GM21825 (cell line): ENCODE results near the gene MT1B.
A peak's percentile ranks its signal among the peaks of the same experiment; 100 is the strongest.
"Not testable (repeated sequence)": the region's sequence is repeated elsewhere in the genome, so short reads cannot be mapped to it uniquely, and the experiment has no call there.

ENCODE experiments used
- ATAC-seq: cut with Tn5 transposase; IDR thresholded peaks from one replicate; pipeline ENCODE4 v1.9.1; 2021; ENCODE audit warnings: mild to moderate bottlenecking, moderate library complexity; ENCODE audit not compliant: unreplicated experiment

Gene MT1B

DNA sequence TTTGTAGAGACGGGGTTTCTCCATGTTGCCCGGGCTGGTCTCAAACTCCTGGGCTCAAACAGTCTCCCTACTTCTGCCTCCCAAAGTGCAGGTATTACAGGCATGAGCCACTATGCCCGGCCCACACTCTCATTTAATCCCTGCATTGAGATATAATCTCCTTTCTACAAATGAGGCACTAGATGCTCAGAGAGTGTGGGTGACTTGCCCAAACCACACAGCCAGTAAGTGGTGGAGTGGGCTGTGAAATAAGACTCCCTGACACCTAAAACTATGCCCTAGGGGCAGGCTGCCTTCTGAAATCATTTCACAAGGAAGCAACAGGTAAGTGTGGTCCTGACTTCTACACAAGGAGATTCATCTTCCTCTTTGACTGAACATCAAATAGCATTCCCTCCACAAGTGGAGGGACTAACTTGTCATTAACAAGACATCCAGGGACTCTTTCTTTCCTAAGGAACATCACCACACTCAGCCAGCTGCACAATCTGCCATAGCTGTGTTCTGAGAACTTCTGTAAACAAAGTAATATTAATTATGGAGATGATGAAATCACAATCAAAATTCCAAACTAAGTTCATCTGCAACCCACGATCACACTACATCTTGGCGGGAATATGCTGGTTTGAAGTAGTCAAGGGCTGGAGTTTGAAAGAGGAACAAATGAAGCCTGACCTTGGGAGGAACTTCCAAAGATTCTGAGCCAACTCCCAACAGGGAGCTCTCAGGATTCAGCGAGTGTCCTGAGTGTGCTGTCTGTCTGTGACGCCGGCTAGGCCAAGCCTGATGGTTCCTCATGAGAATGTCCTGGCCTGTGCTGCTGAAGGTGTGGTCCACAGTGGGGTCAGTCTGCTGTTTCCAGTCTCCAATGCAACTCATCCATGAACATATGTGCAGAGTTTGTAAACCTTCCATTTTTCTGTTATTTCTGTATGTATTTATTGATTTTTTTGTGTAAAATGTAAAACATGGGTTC, 13.9 kb downstream of the MT1B start:
- not testable (repeated sequence) for ATAC-seq

DNA sequence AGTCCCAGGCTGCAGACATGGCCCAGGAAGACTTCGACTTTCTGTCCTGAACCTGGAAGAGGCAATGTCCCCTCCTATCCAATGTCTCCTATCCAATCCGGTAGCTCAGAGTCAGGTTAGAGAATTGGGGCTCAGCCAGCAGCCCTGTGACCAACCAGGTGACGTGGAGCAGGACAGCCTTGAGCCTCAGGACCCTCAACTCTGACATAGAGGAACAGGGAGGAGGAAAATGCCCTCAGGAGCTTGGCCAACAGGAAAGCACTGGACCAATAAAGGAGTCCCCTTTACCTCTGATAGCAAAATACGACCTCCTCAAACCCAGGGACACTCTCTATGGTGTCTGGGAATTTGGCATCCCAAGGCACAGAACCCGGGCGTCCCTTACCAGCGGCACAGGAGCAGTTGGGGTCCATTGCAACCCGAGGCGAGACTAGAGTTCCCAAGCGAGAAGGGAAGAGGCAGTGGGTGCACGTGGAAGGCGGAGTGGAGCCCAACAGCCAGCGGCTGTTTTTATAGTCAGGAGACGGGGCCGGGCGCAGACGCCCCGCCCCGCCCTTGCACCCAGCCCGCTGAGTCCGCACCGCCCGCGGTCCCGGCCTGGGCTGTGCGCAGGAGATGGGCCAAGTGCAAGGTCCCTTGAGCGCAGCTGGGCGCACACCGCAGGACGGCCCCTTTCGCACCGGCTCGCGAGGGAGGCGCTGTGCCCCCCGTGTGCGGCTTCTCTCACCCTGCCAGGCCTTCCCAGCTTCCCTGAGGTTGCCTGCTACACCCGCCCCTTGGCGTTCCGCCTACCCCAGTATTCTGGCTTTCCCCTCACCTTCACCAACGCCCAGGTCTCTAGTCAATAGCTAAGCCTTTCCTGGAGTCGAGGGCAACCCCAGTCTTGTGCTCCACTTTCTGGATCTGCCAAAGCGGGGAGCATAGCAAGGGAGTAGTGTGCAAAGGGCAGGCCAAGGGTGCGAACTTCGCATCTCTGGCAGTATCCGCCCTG, 16.2 kb downstream of the MT1B start, which contains the start of gene MT1G:
Gene MT1G, minus strand, starts transcription at position 485 of the 991 bp plus-strand sequence. Its CDS starts 72 bp downstream, at position 413.
- no peak for ATAC-seq

DNA sequence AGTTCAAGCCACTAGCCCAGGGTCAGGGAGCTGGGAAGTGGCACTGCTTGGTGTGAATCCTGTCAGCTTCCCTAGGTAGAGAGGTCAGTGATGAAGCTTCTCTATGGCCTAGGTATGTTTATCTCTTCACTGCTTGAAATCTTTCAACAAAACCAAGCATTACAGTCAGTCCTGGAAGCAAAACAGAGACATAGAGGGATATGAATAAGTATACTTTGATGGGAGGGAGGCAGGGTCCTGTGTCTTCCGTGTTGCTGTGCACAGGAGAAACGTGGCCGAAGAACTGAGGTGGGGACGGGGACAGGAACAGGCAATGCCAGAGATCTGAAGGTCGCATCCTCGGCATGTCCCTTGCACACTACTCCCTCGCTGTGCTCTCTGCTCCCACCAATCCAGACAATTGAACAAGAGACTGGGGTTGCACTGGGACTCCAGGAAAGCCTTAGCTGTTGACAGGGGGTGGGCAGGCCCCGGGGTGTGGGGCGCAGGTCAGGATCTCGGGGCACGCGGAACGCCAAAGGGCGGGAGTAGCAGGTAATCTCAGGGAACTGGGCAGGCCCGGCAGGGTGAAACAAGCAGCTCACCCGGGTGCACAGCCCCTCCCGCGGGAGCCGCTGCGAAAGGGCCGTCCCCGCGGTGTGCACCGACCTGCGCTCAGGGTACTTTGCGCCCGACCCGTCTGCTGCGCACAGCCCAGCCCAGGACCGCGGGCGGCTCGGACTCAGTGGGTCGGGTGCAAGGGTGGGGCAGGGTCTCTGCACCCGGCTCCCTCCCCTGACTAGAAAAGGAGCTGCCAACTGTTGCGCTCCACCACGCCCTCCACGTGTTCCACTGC, 17.5 kb downstream of the MT1B start, which contains the start of gene MT1H:
Gene MT1H, plus strand, starts transcription at position 810 of the 835 bp plus-strand sequence. CDS start 71 bp downstream, outside the sequence.
- ATAC-seq: no peak

DNA sequence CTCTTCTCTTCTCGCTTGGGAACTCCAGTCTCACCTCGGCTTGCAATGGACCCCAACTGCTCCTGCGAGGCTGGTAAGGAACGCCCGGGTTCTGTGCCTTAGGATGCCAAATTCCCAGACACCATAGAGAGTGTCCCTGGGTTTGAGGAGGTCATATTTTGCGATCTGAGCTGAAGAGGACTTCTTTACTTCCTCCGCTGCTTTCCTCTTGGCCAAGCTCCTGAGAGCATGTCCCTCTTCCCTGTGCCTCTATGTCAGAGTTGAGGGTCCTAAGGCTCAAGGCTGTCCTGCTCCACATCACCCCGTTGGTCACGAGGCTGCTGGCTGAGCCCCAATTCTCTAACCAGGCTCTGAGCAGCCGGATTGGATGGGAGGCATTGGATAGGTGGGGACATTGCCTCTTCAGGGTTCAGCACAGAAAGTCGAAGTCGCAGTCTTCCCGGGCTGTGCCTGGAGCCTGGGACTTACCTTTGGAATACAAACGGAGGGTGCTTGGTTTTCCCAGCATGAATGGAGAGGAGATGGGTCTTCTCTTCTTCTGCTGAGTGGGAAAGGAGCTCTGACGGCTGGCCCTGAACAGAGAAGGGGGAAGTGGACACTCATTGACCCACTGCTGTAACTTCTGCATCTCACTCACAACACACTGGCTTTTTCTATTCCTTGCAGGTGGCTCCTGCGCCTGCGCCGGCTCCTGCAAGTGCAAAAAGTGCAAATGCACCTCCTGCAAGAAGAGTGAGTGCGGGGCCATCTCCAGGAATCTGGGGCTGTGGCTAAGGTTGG, 18.3 kb downstream of the MT1B start:
- ATAC-seq: no peak

DNA sequence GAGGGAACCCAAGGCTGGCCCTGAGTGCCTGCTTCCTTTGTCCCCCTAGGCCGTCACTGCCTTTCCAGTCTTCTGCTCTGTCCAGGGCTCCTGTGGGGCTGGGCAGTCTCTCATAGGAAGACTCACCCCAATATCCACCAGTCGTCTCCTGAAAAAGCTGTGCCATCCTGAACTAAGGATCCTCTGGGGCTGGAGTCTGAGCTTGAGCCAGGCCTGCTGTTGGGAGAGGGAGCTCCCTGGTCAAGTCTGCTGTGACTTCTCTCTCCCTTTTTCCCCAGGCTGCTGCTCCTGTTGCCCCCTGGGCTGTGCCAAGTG, 18.9 kb downstream of the MT1B start:
- no peak for ATAC-seq

DNA sequence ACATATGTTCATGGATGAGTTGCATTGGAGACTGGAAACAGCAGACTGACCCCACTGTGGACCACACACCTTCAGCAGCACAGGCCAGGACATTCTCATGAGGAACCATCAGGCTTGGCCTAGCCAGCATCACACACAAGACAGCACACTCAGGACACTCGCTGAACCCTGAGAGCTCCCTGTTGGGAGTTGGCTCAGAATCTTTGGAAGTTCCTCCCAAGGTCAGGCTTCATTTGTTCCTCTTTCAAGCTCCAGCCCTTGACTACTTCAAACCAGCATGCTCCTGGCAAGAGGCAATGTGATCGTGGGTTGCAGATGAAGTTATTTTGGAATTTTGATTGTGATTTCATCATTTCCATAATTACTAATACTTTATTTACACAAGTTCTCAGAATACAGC, 20.0 kb downstream of the MT1B start:
- not testable (repeated sequence) for ATAC-seq

DNA sequence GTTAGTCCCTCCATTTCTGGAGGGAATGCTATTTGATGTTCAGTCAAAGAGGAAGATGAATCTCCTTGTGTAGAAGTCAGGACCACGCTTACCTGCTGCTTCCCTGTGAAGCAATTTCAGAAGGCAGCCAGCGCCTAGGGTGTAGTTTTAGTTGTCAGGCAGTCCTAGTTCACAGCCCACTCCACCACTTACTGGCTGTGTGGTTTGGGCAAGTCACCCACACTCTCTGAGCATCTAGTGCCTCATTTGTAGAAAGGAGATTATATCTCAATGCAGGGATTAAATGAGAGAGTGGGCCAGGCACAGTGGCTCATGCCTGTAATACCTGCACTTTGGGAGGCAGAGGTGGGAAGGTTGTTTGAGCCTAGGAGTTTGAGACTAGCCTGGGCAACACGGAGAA, 20.5 kb downstream of the MT1B start:
- ATAC-seq: not testable (repeated sequence)

DNA sequence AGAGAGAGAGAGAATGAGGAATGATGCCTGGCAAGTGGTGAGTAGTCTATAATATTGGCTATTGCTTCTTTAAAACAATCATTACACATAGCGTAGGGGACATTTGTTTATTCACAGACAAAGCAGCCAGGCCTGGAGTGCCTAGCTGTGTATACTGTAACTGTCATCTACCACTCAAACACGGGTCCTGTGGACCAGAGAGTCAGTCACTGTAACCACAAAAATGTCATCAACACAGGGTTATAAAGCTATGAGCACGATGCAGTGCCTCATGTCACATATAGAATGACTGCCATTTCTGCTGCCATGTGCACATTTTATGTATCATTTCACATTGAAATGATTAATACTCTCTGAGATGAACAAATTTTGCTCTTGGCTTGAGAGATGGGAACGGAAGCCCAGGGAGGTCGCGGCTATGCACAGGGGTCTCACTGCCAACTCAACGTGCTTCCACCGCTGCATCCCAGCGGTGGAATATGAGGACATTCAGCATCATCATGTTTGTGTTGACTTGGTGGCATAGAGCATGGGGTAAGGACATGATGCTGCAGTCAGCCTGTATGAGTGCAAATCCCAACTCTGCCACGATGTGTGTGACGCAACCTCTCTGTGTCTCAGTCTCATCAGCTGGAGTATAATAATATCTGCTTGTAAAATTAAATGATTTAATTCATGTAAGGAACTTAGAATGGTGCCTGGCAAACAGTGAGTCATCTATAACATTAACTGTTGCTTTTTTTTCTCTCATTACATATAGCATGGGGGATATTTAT, 21.3 kb downstream of the MT1B start:
- ATAC-seq: no peak

DNA sequence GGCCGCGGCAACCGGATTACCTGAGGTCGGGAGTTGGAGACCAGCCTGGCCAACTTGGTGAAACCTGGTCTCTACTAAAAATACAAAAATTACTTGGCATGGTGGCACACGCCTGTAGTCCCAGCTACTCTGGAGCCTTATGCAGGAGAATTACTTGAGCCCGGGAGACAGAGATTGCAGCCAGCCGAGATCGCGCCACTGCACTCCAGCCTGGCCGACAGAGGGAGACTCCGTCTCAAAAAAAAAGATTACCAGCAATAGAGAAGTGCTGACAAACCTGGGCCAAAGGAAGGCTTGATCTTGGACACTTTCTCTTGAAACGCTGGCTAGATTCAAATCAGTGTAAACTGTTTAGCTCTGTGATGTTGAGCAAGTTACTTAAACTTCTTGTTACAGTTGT, 22.2 kb downstream of the MT1B start:
- ATAC-seq: no peak

DNA sequence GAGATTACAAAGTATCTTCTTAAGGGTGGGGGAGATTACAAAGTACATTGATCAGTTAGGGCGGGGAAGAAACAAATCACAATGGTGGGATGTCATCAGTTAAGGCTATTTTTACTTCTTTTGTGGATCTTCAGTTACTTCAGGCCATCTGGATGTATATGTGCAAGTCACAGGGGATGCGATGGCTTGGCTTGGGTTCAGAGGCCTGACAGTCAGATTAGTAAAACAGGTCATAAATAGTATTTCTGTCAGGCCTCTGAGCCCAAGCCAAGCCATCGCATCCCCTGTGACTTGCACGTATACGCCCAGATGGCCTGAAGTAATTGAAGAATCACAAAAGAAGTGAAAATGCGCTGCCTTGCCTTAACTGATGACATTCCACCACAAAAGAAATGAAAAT, 22.9 kb downstream of the MT1B start:
- ATAC-seq: not testable (repeated sequence)

DNA sequence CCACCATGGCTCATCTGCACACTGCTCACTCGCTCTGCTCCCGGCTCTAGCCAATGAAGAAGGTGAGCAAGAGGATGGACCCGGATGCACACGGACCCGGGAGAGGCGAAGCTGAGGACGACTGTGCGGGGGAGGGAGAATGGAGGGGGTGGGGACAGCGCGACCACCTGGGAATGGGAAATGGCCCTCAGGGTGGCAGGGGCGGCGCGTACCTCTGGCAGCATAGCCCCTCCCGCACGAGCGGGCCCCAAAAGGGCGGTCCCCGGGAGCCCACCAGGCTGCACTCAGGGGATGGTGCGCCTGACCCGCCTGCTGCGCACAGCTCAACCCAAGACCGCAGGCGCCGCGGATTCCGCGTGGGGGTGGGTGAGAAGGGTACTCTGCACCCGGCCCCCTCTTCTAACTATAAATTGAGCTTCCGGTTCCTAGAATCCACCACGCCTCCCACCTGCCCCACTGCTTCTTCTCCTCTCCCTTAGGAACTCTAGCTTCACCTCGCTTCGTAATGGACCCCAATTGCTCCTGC, 24.1 kb downstream of the MT1B start:
- ATAC-seq: no peak

DNA sequence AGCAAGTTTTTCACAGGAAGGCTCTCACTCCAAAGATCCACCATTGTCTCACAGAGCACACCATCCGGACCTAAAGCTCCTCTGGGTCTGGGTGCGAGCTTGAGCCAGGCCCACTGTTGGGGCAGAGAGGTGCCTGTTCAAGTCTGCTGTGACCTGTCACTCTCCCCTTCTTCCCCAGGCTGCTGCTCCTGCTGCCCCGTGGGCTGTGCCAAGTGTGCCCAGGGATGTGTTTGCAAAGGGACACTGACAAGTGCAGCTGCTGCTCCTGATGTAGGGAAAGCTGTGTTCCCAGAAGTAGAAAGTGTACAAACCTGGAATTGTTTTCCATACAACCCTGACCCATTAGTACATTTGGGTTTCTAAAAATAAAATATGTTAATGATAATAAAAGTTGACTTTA, 25.8 kb downstream of the MT1B start:
- ATAC-seq: no peak

DNA sequence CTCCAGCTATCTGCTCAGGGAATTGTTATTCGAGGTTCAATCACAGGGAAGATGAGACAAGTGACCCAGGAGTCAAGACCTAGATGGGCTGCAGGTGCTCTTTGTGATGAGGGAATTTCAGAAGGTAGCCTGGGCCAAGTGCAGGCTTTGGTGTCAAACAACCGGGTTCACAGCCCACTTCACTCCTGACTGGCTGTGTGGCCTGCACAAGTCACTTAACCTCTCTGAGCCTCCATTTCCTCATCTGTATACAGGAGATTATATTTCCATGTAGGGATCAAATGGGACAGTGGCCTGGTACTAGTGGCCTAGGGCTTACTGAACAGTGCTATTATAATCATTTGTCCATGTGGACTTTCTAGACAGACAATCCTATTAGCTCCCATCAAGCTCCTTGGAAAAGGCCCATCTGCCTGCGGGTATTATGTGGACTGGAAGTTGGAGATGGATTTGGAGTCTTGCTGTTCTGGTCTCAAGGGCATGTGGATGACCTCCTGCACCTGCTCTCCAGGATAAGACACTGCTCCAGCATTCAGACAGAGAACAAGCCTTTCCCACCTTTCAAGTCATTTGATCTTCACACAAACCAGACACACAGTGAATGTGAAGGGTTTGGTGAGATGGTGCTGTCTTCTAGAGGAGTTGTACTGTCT, 27.5 kb downstream of the MT1B start:
- no peak for ATAC-seq

DNA sequence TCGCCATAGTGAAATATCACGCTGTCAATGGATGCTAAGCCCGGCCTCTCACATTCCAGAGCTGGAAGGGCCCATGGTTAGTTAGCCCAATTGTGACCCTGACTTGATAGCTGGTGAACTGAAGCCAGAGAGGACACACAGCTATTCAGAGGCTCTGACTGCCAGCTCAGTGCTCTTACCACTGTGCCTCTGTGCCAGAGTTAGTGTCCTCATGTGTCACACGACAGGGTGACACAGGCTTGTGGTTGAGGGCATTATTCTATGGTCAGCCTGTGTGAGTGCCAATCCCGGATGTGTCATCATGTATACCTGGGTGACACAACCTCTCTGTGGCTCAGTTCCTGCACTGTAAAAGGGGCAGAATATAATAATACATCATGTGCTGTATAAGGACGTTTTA, 28.1 kb downstream of the MT1B start:
- ATAC-seq: no peak

DNA sequence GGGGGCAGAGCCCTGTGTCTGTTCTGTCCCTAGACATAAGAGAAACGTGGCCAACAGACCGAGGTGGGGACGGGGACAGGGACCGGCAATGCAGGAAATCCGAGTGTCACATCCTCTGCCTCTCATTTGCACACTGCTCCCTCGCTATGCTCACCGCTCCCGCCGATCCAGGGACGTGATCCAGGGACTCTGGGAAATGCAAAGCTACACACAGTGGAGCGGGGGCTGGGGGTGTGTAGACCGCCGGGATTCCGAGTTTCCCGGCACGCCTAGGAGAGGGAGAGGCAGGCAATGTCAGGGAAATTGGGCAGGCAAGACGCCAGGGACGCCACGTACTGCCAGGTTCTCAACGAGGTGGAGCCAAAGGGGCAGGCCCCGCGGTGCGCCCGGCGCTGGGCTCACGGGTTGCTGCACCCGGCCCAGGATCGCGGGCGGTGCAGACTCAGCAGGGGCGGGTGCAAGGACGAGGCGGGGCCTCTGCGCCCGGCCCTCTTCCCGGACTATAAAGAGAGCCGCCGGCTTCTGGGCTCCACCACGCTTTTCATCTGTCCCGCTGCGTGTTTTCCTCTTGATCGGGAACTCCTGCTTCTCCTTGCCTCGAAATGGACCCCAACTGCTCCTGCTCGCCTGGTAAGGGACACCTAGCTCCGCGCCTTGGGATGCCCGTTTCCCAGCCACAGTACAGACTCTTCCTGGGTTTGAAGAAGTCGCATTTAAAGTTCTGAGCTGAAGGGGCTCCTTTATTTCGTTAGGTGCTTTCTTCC, 30.4 kb downstream of the MT1B start, which contains the start of gene MT1X:
Gene MT1X, plus strand, starts transcription at position 532 of the 764 bp plus-strand sequence. Its CDS starts 71 bp downstream, at position 603.
- peak; percentile 95 for ATAC-seq

DNA sequence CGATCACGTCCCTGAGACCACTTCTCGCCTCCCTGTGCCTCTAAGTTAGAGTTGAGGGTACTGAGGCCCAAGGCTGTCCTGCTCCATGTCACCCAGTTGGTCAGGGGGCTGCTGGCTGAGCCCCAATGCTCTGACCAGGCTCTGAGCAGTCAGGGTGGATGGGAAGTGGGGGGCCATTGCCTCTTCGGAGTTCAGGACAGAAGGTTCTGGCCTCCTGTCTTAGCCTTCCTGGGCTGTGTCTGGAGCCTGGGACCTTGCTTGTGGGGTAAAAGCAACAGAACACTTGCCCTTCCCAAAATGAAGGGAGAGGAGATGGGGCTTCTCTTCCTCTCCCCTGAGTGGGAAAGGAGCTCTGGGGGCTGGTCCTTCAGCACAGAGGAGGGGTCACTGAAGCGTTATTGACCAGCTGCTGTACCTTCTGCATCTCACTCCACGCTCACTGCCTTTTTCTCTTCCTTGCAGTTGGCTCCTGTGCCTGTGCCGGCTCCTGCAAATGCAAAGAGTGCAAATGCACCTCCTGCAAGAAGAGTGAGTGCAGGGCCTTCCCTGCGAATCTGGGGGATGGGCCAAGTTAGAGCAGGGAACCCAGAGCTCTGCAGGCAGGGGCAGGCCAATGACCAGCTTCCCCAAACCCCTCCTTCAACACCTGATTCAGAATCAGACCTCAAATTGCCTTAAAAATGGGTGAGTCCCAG, 31.2 kb downstream of the MT1B start:
- ATAC-seq: no peak
